GM06990 (cell line): Measurements from ENCODE around the gene SLC29A4.
"Not testable (repeated sequence)": the region's sequence is repeated elsewhere in the genome, so short reads cannot be mapped to it uniquely, and the experiment has no call there.

Source experiments
- DNase-seq: peaks from one replicate; pipeline ENCODE4 v3.0.0-alpha.2; 2011; ENCODE audit not compliant: insufficient read length; ENCODE audit errors: extremely low read depth
- H3K27me3 ChIP-seq: replicated peaks from 2 replicates; pipeline ENCODE4 v1.6.0; 2011; ENCODE audit warnings: low read length; ENCODE audit not compliant: control insufficient read depth, insufficient read depth
- H3K36me3 ChIP-seq: 2 replicates; pipeline ENCODE4 v1.5.1; 2011; ENCODE audit warnings: low read length; ENCODE audit not compliant: control insufficient read depth, insufficient read depth
- H3K4me3 ChIP-seq: replicated peaks from 2 replicates; pipeline ENCODE4 v1.5.1; 2011; ENCODE audit warnings: low read depth, mild to moderate bottlenecking, control low read depth, low read length
- CTCF ChIP-seq: IDR thresholded peaks from 2 replicates; pipeline ENCODE4 v1.5.1; 2011; ENCODE audit warnings: low read length, control low read depth, mild to moderate bottlenecking, inconsistent platforms; ENCODE audit not compliant: insufficient read depth, poor library complexity, severe bottlenecking

SLC29A4 gene

DNA sequence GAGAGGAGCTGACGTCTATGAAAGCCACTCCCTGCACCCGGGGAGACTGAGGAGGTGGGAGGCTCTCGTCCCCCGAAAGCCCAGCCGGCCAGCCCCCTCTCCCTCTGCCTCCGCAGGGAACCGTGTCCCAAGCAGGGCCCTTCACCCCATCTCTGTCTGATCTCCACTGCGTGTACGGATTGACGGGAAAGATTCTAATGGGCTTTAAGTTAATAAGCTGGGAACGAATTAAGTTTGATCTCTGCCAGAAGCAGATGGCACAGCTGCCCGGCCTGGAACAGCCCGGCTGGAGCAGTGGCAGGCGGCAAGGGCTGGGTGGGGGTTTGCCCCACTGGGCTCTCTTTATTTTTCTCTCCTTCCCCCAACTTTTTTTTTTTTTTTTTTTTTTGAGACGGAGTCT is 6.1 kb upstream of the SLC29A4 start:
- DNase-seq = no peak
- no peak overlapping the region for H3K4me3 ChIP-seq
- H3K36me3 ChIP-seq = no peaks in the 10 kb centered on the region
- H3K27me3 ChIP-seq = no peaks in the 10 kb centered on the region
- no peak for TF ChIP-seq CTCF

DNA sequence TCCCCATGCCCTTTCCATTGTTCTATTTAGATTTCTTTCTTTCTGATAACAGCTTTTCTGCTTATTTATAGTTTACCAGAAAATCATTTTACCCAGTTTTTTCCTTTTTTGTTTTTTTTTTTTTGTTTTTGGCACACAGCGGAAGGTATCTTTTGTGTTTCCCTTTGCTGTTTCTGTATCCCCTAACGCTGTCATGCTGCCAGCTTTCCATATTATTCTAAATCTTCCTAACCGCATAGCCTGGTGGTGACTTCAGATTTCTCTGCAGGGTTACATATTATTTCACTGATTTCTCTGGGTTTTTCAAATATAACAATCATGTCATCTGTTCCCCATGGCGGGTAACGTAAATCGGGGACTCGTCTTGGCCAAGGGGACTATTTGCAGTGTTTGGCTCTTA is 4.0 kb upstream of the SLC29A4 start:
- DNase-seq = no peak
- TF ChIP-seq CTCF = no peak
- Histone ChIP-seq H3K36me3 (no peaks in the 10 kb centered on the region), H3K4me3 (no peak overlapping the region), H3K27me3 (no peaks in the 10 kb centered on the region)

GRCh38 chr7:5279734-5280133 is 3.0 kb upstream of the SLC29A4 start:
- no peak for DNase-seq
- H3K27me3 ChIP-seq = no peaks in the 10 kb centered on the region
- H3K36me3 ChIP-seq = no peaks in the 10 kb centered on the region
- no peak for TF ChIP-seq CTCF
- H3K4me3 ChIP-seq = no peak overlapping the region

GRCh38 chr7:5281598-5282500 is 894 bp upstream of the SLC29A4 start:
- H3K36me3 ChIP-seq, DNase-seq, H3K27me3 ChIP-seq, H3K4me3 ChIP-seq: not testable (repeated sequence)

- no peaks in the 10 kb centered on the region for H3K27me3 ChIP-seq
- no peak for TF ChIP-seq CTCF
- no peaks in the 10 kb centered on the region for H3K36me3 ChIP-seq
- no peak for DNase-seq
- no peak overlapping the region for H3K4me3 ChIP-seq
Observed at GRCh38 chr7:5283421-5284303, 919 bp downstream of the SLC29A4 start.
